ENCODE results near the gene ZWILCH.

ZWILCH gene

DNA sequence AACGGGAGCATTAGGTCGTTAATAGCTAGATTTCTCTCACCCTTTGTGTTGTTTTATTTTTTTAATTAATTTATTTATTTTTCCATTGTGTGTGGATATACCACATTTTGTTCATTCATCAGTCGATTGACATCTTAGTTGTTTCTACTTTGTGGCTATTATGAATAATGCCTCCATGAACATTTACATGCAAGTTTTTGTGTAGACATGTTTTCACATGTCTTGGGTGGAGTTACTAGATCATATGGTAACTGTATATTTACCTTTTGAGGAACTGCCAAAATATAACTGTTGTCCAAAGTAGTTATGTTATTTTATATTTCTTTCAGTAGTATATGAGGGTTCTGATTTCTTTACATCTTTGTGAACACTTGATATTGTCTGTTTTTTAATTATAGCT is 18.8 kb downstream of the ZWILCH start:
- no peak for DNase-seq (ENCODE audit: insufficient read length, low spot score)
- TF ChIP-seq PAX5 (IDR thresholded peaks at IDR 0.05; ENCODE audit: insufficient read depth, low read length, severe bottlenecking), result no peak
- TF ChIP-seq POLR2AphosphoS5 (IDR thresholded peaks at IDR 0.05; ENCODE audit: low read depth, low read length), result no peak
- TF ChIP-seq TAF1 (IDR thresholded peaks at IDR 0.05; ENCODE audit: low read depth, low read length), result no peak
- no peak for TF ChIP-seq SPI1 (IDR thresholded peaks at IDR 0.05; ENCODE audit: low read depth, low read length)
- TF ChIP-seq POLR2A (IDR thresholded peaks at IDR 0.05; ENCODE audit: low read depth, low read length), result no peak
- no peak for FAIRE-seq

DNA sequence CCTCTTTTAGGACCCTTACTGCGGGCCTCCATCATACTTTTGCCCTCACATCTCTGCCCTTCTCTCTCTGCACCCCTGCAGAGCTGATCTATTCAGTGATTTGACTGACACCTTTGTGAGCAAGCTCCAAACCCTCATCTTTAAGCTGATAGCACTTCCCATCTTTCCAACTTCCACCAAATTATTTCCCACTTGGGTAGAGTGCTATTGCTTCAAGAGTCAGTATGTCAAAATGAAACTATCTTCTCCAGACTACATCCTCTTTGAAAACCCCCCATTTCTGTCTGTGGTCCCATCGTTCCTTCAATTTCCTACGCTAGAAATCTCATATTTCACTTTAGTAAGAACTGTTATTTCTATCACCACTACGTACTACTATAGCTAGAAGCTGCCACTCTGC is 19.7 kb downstream of the ZWILCH start:
- TF ChIP-seq POLR2AphosphoS5 (IDR thresholded peaks at IDR 0.05; ENCODE audit: low read depth, low read length) (no peak), POU2F2 (IDR thresholded peaks at IDR 0.05; ENCODE audit: low read depth, low read length) (no peak), SPI1 (IDR thresholded peaks at IDR 0.05; ENCODE audit: low read depth, low read length) (no peak), POLR2A (IDR thresholded peaks at IDR 0.05; ENCODE audit: low read depth, low read length) (no peak), PAX5 (IDR thresholded peaks at IDR 0.05; ENCODE audit: insufficient read depth, low read length, severe bottlenecking) (no peak)
- FAIRE-seq, result no peak
- DNase-seq (ENCODE audit: insufficient read length, low spot score), result no peak

DNA sequence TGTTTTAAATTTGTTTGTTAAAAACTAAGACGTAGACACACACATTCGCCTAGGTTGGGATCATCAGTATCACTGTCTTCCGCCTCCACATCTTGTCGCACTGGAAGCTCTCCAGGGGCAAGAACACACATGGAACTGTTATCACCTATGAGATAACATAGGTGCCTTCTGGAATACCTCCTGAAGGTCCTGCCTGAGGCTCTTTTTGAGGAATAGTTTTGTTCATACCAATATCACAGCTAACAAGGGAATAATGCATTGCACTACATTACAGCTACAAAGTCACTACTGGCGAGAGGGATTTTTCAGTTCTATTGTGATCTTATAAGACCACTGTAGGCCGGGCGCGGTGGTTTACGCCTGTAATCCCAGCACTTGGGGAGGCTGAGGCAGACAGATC is 29.9 kb downstream of the ZWILCH start:
- no peak for FAIRE-seq
- TF ChIP-seq POU2F2 (IDR thresholded peaks at IDR 0.05; ENCODE audit: low read depth, low read length) (no peak), PAX5 (IDR thresholded peaks at IDR 0.05; ENCODE audit: insufficient read depth, low read length, severe bottlenecking) (no peak), TAF1 (IDR thresholded peaks at IDR 0.05; ENCODE audit: low read depth, low read length) (no peak), POLR2A (IDR thresholded peaks at IDR 0.05; ENCODE audit: low read depth, low read length) (no peak), POLR2AphosphoS5 (IDR thresholded peaks at IDR 0.05; ENCODE audit: low read depth, low read length) (no peak), SPI1 (IDR thresholded peaks at IDR 0.05; ENCODE audit: low read depth, low read length) (no peak)
- DNase-seq (ENCODE audit: insufficient read length, low spot score), result no peak

DNA sequence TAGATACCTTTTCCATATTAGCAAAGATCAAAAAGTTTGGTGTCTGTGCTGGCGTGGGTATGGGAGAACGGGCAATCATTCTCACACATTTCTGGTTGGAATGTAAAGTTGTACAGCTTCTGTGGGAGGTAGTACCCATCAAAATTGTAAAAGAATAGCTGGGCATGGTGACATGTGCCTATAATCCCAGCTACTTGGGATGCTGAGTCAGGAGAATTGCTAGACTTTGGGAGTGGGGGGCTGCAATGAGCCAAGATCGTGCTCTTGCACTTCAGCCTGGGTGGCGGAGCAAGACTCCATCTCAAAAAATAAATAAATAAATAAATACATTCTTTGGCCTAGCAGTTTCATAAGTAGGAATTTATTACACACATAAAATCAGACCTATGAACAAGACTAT is 37.8 kb downstream of the ZWILCH start:
- DNase-seq (ENCODE audit: insufficient read length, low spot score) (no peak), FAIRE-seq (no peak)
- TF ChIP-seq POLR2AphosphoS5 (IDR thresholded peaks at IDR 0.05; ENCODE audit: low read depth, low read length) (no peak), SPI1 (IDR thresholded peaks at IDR 0.05; ENCODE audit: low read depth, low read length) (no peak), POLR2A (IDR thresholded peaks at IDR 0.05; ENCODE audit: low read depth, low read length) (no peak)

DNA sequence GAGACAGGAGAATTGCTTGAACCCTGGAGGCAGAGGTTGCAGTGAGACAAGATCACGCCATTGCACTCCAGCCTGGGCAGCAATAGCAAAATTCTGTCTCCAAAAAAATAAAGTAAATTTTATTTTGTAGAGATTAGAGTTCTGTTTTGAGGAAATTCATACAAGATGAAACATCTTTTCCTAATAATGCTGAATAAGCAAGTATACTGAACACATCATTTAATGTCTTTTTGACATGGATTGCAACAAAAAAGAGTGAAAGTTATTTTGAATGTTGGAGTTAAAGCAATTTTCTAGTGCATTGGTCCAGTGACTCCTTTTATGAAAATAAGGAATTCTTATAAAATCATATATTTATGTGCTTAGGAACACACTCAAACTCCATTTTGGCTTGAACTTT is 40.1 kb downstream of the ZWILCH start:
- no peak for FAIRE-seq
- DNase-seq (ENCODE audit: insufficient read length, low spot score), result no peak
- TF ChIP-seq SPI1 (IDR thresholded peaks at IDR 0.05; ENCODE audit: low read depth, low read length) (no peak), POLR2AphosphoS5 (IDR thresholded peaks at IDR 0.05; ENCODE audit: low read depth, low read length) (no peak), POLR2A (IDR thresholded peaks at IDR 0.05; ENCODE audit: low read depth, low read length) (no peak), POU2F2 (IDR thresholded peaks at IDR 0.05; ENCODE audit: low read depth, low read length) (no peak), PAX5 (IDR thresholded peaks at IDR 0.05; ENCODE audit: insufficient read depth, low read length, severe bottlenecking) (no peak), TAF1 (IDR thresholded peaks at IDR 0.05; ENCODE audit: low read depth, low read length) (no peak)

DNA sequence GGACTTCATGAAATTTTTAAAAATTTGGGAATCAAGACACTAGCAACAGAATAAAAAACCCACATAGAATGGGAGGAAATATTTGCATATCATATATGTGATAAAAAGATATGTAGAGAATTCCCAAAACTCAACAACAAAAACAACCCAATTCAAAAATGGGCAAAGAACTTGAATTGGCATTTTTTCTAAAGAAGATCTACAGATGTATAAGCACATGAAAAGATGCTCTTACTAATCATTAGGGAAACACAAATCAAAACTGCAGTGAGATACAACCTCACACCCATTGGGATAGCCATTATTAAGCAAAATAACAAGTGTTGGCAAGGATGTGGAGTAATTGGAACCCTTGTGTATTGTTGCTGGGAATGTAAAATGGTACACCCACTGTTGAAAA is 50.6 kb downstream of the ZWILCH start:
- no peak for DNase-seq (ENCODE audit: insufficient read length, low spot score)
- FAIRE-seq, result no peak
- no peak for TF ChIP-seq PAX5 (IDR thresholded peaks at IDR 0.05; ENCODE audit: insufficient read depth, low read length, severe bottlenecking)
- no peak for TF ChIP-seq TAF1 (IDR thresholded peaks at IDR 0.05; ENCODE audit: low read depth, low read length)
- TF ChIP-seq POLR2A (IDR thresholded peaks at IDR 0.05; ENCODE audit: low read depth, low read length), result no peak
- no peak for TF ChIP-seq POU2F2 (IDR thresholded peaks at IDR 0.05; ENCODE audit: low read depth, low read length)
- TF ChIP-seq SPI1 (IDR thresholded peaks at IDR 0.05; ENCODE audit: low read depth, low read length), result no peak
- no peak for TF ChIP-seq POLR2AphosphoS5 (IDR thresholded peaks at IDR 0.05; ENCODE audit: low read depth, low read length)

DNA sequence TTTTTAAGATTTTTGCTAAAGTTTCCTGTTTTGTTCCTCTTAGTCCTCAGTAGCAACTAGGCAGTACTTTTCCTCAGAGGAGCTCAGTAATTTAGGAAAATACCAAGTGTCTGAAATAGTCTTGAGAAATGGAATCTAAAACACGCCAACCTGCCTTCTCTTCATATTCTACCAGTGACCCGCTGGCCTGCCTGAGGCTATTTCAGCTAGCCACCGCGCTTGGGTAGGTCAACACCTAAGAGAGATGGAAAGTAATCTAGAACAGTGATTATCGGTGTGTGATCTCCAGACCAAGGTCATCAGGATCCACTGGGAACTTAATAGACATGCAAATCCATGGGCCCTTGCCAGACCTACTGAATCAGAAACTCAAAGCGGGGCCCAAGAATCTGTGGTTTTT is 53.1 kb downstream of the ZWILCH start:
- no peak for TF ChIP-seq PAX5 (IDR thresholded peaks at IDR 0.05; ENCODE audit: insufficient read depth, low read length, severe bottlenecking)
- no peak for TF ChIP-seq SPI1 (IDR thresholded peaks at IDR 0.05; ENCODE audit: low read depth, low read length)
- TF ChIP-seq POU2F2 (IDR thresholded peaks at IDR 0.05; ENCODE audit: low read depth, low read length), result no peak
- no peak for FAIRE-seq
- DNase-seq (ENCODE audit: insufficient read length, low spot score), result no peak

DNA sequence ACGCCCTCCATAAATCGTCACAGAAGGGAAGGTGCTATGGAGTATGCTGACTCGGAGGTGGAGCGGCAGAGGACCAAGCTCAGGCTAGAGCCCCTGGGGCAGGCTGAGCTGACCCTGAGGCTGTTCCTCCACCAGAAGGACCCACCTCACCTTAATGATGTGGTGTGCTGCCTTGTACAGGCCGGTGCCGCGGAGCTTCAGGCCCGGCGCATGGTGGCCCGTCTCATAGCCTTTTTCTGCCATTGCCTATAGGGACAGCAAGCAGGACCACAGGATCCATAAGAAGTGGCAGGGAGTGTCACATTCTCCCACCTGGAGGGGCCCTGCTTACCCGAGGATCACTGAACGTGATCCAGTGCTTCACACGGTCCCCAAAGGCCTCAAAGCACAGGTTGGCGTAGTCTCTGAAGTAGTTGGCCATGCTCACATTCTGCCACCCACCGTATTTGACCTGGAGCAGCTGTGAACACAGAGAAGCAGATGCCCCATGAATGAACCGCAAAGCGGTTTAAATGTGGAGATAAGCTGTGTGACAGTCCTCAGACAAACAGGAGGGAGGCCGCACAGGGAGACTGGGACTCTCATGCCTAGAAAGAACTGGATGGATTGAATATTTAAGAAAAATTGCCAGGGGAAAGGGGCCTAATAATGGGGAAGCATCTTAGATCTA is 55.9 kb downstream of the ZWILCH start:
- no peak for FAIRE-seq
- TF ChIP-seq POLR2A (IDR thresholded peaks at IDR 0.05; ENCODE audit: low read depth, low read length) (no peak), POU2F2 (IDR thresholded peaks at IDR 0.05; ENCODE audit: low read depth, low read length) (no peak), PAX5 (IDR thresholded peaks at IDR 0.05; ENCODE audit: insufficient read depth, low read length, severe bottlenecking) (no peak), TAF1 (IDR thresholded peaks at IDR 0.05; ENCODE audit: low read depth, low read length) (no peak), POLR2AphosphoS5 (IDR thresholded peaks at IDR 0.05; ENCODE audit: low read depth, low read length) (no peak), SPI1 (IDR thresholded peaks at IDR 0.05; ENCODE audit: low read depth, low read length) (no peak)
- DNase-seq (ENCODE audit: insufficient read length, low spot score), result no peak

DNA sequence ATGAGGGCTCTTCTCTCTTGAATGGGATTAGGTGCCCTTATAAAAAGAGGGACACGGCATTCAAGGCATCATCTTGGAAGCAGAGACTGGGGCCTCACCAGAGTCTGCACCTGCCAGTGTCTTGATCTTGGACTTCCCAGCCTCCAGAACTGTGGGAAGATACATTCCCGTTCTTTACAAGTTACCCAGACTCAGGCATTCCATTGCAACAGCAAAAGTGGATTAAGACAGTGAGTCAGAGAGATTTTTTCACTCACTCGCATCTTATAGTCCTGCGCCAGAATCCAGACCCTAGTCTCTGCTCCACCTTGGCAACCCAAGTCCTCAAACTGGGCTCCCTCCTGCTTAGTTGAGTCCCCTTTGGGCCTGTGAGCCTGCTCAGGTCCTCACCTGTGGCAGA is 58.0 kb downstream of the ZWILCH start:
- no peak for FAIRE-seq
- no peak for TF ChIP-seq POU2F2 (IDR thresholded peaks at IDR 0.05; ENCODE audit: low read depth, low read length)
- TF ChIP-seq PAX5 (IDR thresholded peaks at IDR 0.05; ENCODE audit: insufficient read depth, low read length, severe bottlenecking), result no peak
- no peak for DNase-seq (ENCODE audit: insufficient read length, low spot score)

DNA sequence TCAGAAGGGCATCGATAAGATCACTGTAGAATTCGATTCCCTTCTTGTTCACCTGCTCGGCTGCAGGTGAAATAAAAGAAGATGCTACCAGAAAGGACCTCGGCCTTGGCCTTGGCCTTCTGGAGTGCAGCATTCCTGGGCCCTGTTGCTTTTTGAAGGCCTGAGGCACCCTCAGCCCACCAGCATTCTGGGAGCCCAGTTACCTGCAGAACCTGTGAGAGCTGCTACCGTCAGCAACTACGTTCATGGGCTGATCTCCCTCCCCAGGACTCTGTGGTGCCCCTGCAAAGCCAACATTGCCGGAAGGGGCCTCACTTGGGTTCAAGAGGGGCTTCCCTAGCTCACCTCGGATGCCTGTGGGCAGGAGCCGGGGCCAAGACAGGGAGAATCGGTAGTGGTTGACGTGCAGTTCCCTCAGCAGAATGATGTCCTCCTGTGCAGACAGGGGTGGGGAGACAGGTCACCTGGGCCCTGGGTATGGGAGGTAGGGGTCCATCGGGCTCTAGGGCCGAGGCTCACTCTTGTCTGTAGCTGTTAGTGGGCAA is 58.5 kb downstream of the ZWILCH start:
- TF ChIP-seq SPI1 (IDR thresholded peaks at IDR 0.05; ENCODE audit: low read depth, low read length) (no peak), TAF1 (IDR thresholded peaks at IDR 0.05; ENCODE audit: low read depth, low read length) (no peak), PAX5 (IDR thresholded peaks at IDR 0.05; ENCODE audit: insufficient read depth, low read length, severe bottlenecking) (no peak), POLR2AphosphoS5 (IDR thresholded peaks at IDR 0.05; ENCODE audit: low read depth, low read length) (no peak), POU2F2 (IDR thresholded peaks at IDR 0.05; ENCODE audit: low read depth, low read length) (no peak), POLR2A (IDR thresholded peaks at IDR 0.05; ENCODE audit: low read depth, low read length) (no peak)
- FAIRE-seq (no peak), DNase-seq (ENCODE audit: insufficient read length, low spot score) (no peak)
